Activated T-helper 9 cell treated with anti-CD3 and anti-CD28 coated beads, Interleukin-2, amount 50 U/mL, for 16 hours (primary cell): Measurements from ENCODE around the gene LMAN2L.

Experiments used
- DNase-seq: peaks from one replicate; pipeline ENCODE4 v3.0.0-alpha.2; 2020; ENCODE audit warnings: low read depth

LMAN2L gene

GRCh38 chr2:96760036-96760985 lies 20.4 kb upstream of the LMAN2L start, which contains the start of gene CNNM4:
CNNM4 (plus strand) TSS chr2:96760902; CDS start chr2:96761000, 98 bp downstream.
- peak; percentile 89 for DNase-seq

DNA sequence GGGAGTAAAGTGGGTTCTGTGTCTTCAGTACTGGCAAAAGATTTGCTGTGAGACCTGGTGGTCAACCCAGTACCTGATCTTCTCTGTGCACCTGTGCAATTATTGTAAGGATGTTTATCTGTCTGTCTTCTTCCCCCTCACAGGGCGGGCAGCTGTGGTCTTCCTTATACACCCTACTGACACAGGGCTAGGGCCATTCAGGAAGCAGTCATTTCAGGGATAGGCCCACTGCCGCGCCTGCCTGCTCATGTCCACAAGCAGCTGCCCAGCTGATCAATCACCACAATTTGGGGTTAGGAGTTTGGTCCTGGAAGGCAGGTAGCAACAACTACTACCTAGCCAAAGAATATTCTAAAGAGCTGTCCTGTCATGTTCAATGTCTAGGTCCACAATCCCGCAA lies 19.7 kb upstream of the LMAN2L start:
- DNase-seq, result no peak

- no peak for DNase-seq
These were observed 19.1 kb upstream of the LMAN2L start for GRCh38 chr2:96758987-96759386.

GRCh38 chr2:96757477-96757860 lies 17.6 kb upstream of the LMAN2L start:
- DNase-seq, result no peak

DNA sequence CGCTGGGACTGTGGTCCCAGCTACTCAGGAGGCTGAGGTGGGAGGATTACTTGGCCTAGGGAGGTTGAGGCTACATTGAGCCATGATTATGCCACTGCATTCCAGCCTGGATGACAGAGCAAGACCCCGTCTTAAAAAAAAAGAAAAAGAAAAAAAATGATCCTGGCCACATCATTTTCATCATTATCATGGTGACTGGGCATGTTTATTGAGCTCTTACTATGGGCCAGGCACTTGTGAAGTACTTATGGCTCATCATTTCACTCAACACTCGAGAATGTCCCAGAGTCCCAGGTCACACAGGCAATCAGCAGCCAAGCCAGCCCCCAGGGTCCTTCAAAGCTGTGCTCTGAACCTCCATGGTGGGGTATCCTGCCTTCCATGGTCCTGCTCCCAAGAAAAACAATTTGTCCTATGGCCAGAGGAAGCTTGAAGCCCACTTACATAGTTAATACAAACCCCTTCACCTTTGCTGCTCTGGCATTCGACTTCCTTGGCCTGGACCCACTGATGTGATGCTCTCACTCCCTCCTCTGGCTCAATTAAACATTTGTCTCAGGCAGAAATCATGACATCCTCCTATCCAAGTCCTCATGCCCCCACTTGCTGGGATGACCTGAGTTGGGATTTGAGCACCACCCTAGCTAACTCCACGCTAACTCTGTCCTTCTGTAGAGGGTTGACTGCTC lies 17.1 kb upstream of the LMAN2L start:
- no peak for DNase-seq

- DNase-seq, result no peak
These were observed 14.5 kb upstream of the LMAN2L start for GRCh38 chr2:96754317-96754716.

DNA sequence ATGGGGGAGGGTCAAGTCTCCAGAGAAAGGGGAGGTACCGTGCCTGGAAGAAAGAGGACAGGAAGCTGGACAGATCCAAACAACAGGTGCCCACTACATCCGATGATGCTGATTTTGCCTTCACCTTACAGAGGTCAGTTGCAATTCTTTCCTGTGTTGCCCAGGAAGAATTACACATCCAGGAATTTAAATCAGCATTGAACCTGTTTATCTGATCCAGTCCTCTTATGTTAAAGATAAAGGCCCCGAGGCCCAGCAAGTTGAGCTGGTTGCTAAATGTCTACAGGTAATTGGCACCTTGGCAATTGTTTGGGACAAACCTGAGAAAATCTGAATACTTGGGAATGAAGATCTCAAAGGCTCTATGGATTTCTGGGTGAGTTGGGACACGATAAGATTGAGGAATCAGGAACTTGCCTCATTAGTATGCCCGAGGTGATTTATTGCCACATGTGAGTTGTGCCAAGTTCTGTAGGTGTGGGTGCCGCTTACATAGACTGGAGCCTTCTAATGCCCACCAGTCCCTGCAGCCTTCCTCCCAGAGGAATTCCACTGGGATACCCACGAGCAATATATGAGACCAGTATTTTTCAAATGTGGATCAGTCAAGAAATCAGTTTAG lies 13.9 kb upstream of the LMAN2L start:
- DNase-seq, result no peak

GRCh38 chr2:96751800-96752199 lies 11.9 kb upstream of the LMAN2L start:
- DNase-seq, result no peak

GRCh38 chr2:96747061-96747617 lies 7.3 kb upstream of the LMAN2L start:
- no peak for DNase-seq

- DNase-seq, result no peak
These were observed 710 bp downstream of the LMAN2L start for GRCh38 chr2:96739076-96739632.

GRCh38 chr2:96737831-96738230 lies 2.0 kb downstream of the LMAN2L start:
- DNase-seq, result no peak

GRCh38 chr2:96737251-96737650 lies 2.6 kb downstream of the LMAN2L start:
- no peak for DNase-seq

- DNase-seq, result no peak
These were observed 4.8 kb downstream of the LMAN2L start for GRCh38 chr2:96734880-96735583.

DNA sequence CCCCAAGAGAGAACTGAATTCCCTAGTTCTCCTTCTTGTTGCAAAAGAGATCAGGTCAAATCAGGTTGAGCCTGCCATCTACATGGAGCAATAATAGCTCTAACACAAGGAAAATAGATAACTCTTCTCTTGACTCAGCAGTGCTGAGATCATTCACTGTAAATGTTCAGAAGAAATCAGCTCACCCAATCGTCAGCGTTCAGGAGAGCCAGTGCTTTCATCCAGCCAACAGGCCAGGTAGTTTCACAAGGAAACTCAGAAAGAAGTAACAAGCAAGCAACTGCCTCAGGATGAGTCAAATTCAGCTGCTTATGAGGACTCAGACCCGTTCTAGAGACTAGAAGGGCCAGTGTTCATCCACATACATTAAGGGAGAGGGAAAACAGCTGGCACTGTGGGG lies 5.9 kb downstream of the LMAN2L start:
- no peak for DNase-seq

GRCh38 chr2:96730212-96730611 lies 9.7 kb downstream of the LMAN2L start:
- DNase-seq, result no peak

GRCh38 chr2:96729748-96730147 lies 10.1 kb downstream of the LMAN2L start:
- DNase-seq, result no peak

DNA sequence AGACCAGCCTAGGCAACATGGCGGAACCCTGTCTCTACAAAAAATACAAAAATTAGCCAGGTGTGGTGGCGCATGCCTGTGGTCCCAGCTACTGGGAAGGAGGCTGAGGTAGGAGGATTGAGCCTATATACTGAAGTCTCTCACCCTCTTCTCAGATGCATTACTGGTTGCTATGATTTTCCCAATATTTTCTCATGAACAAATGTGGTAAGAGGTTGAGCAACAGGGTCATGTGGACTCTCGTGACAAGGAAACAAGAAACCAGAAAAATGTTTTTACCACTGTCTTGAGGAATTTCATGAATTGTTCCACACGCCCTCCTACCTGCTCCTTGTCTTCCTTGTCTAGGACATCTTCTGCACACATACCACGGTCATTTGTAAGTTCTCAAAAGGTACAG lies 12.4 kb downstream of the LMAN2L start:
- DNase-seq, result no peak

DNA sequence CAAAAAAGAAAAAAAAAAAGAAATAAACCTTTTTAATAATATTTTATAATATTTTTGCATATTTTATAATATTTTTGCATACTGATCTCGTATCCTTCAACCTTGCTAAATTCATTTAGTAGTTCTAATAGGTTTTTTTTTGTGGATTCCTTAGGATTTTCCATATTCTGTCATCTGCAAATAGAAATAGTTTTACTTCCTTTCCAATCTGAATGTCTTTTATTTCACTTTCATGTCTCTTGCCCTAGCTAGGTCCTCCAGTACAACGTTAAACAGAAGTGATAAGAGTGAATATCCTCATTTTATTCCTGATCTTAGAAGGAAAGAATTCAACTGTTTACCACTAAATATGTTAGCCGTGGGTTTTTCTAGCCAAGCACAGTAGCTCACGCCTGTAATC lies 13.7 kb downstream of the LMAN2L start:
- DNase-seq, result no peak

DNA sequence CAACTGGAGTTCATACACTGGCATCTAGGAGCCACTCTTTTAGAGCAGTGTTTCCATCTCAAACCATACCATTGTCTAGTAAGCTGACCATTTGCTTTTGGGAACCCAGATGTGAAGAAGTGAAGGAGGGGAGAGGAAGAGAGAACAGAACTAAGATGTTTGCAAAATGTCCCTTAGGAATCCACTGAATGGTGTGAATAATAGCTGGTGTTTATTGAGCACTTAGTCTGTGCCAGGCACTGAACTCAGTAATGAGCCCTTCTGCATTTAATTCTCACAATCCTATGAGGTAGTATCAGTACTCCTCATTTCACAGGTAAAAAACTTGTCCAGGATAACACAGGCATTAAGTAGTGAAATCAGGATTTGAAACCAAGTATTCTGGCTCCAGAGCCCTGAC lies 23.5 kb downstream of the LMAN2L start:
- DNase-seq, result no peak

DNA sequence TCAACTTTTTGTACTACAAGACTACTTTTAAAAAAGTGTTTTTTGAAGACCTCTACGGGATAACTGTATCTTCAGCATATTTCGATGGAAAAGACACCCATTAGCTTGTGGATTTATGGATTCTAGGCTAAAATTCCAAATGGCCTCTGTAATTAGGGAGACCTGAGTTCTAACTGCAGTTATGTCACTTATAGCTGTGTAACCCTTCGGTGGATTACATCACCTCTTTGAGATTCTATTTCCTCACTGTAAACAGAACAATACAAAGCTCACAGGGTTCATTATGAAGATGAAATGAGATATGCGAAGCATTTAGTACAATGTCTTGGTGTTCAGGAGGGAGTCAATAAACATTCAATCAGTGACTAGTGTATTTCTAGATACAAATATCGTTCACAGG lies 24.2 kb downstream of the LMAN2L start:
- DNase-seq, result no peak

- DNase-seq, result no peak
These were observed 28.9 kb downstream of the LMAN2L start for GRCh38 chr2:96710985-96711384.
